ENCODE measurements around the gene SC5D. TPM values are rescaled to one million over a fixed set of nuclear protein-coding genes. Genes with fewer than 3 reads are reported as not detected.

Gene SC5D
- total RNA-seq, 1 experiment from 2014 or later = 34.7 TPM

GRCh38 chr11:121281698-121282097, 10.9 kb upstream of the SC5D start:
- Mint-ChIP-seq H3K4me1 (ENCODE audit: low read depth, unreplicated experiment) (no peaks in the 10 kb centered on the region), H3K9me3 (ENCODE audit: low read depth, unreplicated experiment) (peaks cover 3% of the 10 kb centered on the region), H3K36me3 (ENCODE audit: insufficient read depth, unreplicated experiment) (no peaks in the 10 kb centered on the region), H3K27ac (ENCODE audit: unreplicated experiment) (no peak overlapping the region), H3K4me3 (ENCODE audit: low read depth, unreplicated experiment) (no peak overlapping the region), H3K27me3 (ENCODE audit: unreplicated experiment) (peaks cover 83% of the 10 kb centered on the region)
- CTCF ChIA-PET = no interaction called here
- TF ChIP-seq CTCF (IDR thresholded peaks at IDR 0.05; ENCODE audit: unreplicated experiment) = no peak
- no TSS peak for BruUV-seq (replicated peaks)
- intact Hi-C loops (cut with micrococcal nuclease; ENCODE audit: unreplicated experiment) = no loop called here
- DNase-seq = no peak

GRCh38 chr11:121282386-121282785, 10.2 kb upstream of the SC5D start:
- BruUV-seq (replicated peaks) = no TSS peak

GRCh38 chr11:121282886-121283502, 9.6 kb upstream of the SC5D start:
- no peak for TF ChIP-seq CTCF (IDR thresholded peaks at IDR 0.05; ENCODE audit: unreplicated experiment)
- intact Hi-C loops (cut with micrococcal nuclease; ENCODE audit: unreplicated experiment) = no loop called here
- no peak overlapping the region for H3K4me3 Mint-ChIP-seq (ENCODE audit: low read depth, unreplicated experiment)
- no peak for DNase-seq
- no peaks in the 10 kb centered on the region for H3K36me3 Mint-ChIP-seq (ENCODE audit: insufficient read depth, unreplicated experiment)
- no peak overlapping the region for H3K27ac Mint-ChIP-seq (ENCODE audit: unreplicated experiment)
- BruUV-seq (replicated peaks) = no TSS peak
- peaks cover 79% of the 10 kb centered on the region for H3K27me3 Mint-ChIP-seq (ENCODE audit: unreplicated experiment)
- H3K9me3 Mint-ChIP-seq (ENCODE audit: low read depth, unreplicated experiment) = peaks cover 1% of the 10 kb centered on the region
- no peaks in the 10 kb centered on the region for H3K4me1 Mint-ChIP-seq (ENCODE audit: low read depth, unreplicated experiment)
- CTCF ChIA-PET = no interaction called here

More at GRCh38 chr11:121282386-121282785, 10.2 kb upstream of the SC5D start:
- intact Hi-C loops (cut with micrococcal nuclease; ENCODE audit: unreplicated experiment) = no loop called here
- CTCF ChIA-PET = no interaction called here
- DNase-seq = no peak
- H3K9me3 Mint-ChIP-seq (ENCODE audit: low read depth, unreplicated experiment) = peaks cover 3% of the 10 kb centered on the region
- H3K27me3 Mint-ChIP-seq (ENCODE audit: unreplicated experiment) = peaks cover 83% of the 10 kb centered on the region
- H3K27ac Mint-ChIP-seq (ENCODE audit: unreplicated experiment) = no peak overlapping the region
- H3K36me3 Mint-ChIP-seq (ENCODE audit: insufficient read depth, unreplicated experiment) = no peaks in the 10 kb centered on the region
- H3K4me1 Mint-ChIP-seq (ENCODE audit: low read depth, unreplicated experiment) = no peaks in the 10 kb centered on the region
- H3K4me3 Mint-ChIP-seq (ENCODE audit: low read depth, unreplicated experiment) = no peak overlapping the region
- TF ChIP-seq CTCF (IDR thresholded peaks at IDR 0.05; ENCODE audit: unreplicated experiment) = no peak

GRCh38 chr11:121291319-121291718, 1.3 kb upstream of the SC5D start:
- intact Hi-C loops (cut with micrococcal nuclease; ENCODE audit: unreplicated experiment) = no loop called here
- Mint-ChIP-seq H3K27ac (ENCODE audit: unreplicated experiment) (no peak overlapping the region), H3K27me3 (ENCODE audit: unreplicated experiment) (no peaks in the 10 kb centered on the region), H3K36me3 (ENCODE audit: insufficient read depth, unreplicated experiment) (peaks cover 20% of the 10 kb centered on the region), H3K4me1 (ENCODE audit: low read depth, unreplicated experiment) (peaks cover 25% of the 10 kb centered on the region), H3K4me3 (ENCODE audit: low read depth, unreplicated experiment) (no peak overlapping the region), H3K9me3 (ENCODE audit: low read depth, unreplicated experiment) (no peaks in the 10 kb centered on the region)
- no peak for DNase-seq
- no peak for TF ChIP-seq CTCF (IDR thresholded peaks at IDR 0.05; ENCODE audit: unreplicated experiment)
- CTCF ChIA-PET = no interaction called here
- no TSS peak for BruUV-seq (replicated peaks)
